ENCODE data around the gene DNA2.

GRCh38 chr10:68471063-68471585 is 649 bp downstream of the DNA2 start:
- TF ChIP-seq POLR2A (IDR thresholded peaks at IDR 0.05; ENCODE audit: low read depth, low read length) (no peak), TAF1 (IDR thresholded peaks at IDR 0.05; ENCODE audit: borderline replicate concordance, low read depth, low read length) (no peak)
